HepG2 (cell line): ENCODE data around the gene CASZ1. TPM values are rescaled to one million over a fixed set of nuclear protein-coding genes. Genes with fewer than 3 reads are reported as not detected.

Experiments used
- HNRNPLL ChIP-seq: fragments of 200-400 bp; formaldehyde crosslinking; IDR thresholded peaks from 2 replicates; pipeline ENCODE4 v1.6.1; 2017; ENCODE audit warnings: mild to moderate bottlenecking, low read depth, low read length; ENCODE audit not compliant: poor library complexity, severe bottlenecking
- HOXD1 ChIP-seq: sonication (generic); formaldehyde crosslinking; IDR thresholded peaks from 2 replicates; pipeline ENCODE4 v1.5.0; 2020; ENCODE audit warnings: missing genetic modification reagents
- REPIN1 ChIP-seq: sonication (generic); formaldehyde crosslinking; IDR thresholded peaks from 2 replicates; pipeline ENCODE4 v1.8.0; 2022; ENCODE audit warnings: missing genetic modification reagents, low read depth, mild to moderate bottlenecking, borderline replicate concordance
- TCF7 ChIP-seq: sonication (generic); IDR thresholded peaks from 2 replicates; pipeline ENCODE4 v1.6.1; 2016; ENCODE audit warnings: antibody characterized with exemption, low read depth
- ZNF552 ChIP-seq: sonication (generic); formaldehyde crosslinking; IDR thresholded peaks from 2 replicates; pipeline ENCODE4 v1.9.0; 2022; ENCODE audit warnings: missing genetic modification reagents, mild to moderate bottlenecking, borderline replicate concordance
- ZNF569 ChIP-seq: sonication (generic); formaldehyde crosslinking; IDR thresholded peaks from 2 replicates; pipeline ENCODE4 v1.5.0; 2020; ENCODE audit warnings: mild to moderate bottlenecking, missing genetic modification reagents, moderate library complexity, borderline replicate concordance
- ZNF768 ChIP-seq: sonication (generic); formaldehyde crosslinking; IDR thresholded peaks from 2 replicates; pipeline ENCODE4 v1.4.0; 2020; ENCODE audit warnings: missing genetic modification reagents
- ZNF790 ChIP-seq: sonication (generic); formaldehyde crosslinking; IDR thresholded peaks from 2 replicates; pipeline ENCODE4 v1.8.0; 2022; ENCODE audit warnings: missing genetic modification reagents, mild to moderate bottlenecking, borderline replicate concordance
- polyA plus RNA-seq, 8 experiments: library from polyadenylated mRNA; depleted of rRNA in 3 of 8; stranded (reverse) in 7 of 8; unstranded in 1 of 8; fragments of >200 nt; fragmentation: Illumina TruSeq in 4 of 8; extraction: Trizol in 4 of 8; gene quantifications; 2 replicates each; pipeline versions ENCODE4 v1.2.1 to v1.2.3, GENCODE V29; 2011 to 2016; ENCODE audit warnings: low read depth in 4 of 8, missing spikeins in 1 of 8, mixed read lengths in 1 of 8; ENCODE audit not compliant: insufficient read depth in 1 of 8
- total RNA-seq, 5 experiments: library from RNA; depleted of rRNA; stranded (reverse); fragments of >200 nt; fragmentation: Illumina TruSeq; extraction: Trizol; gene quantifications; 2 replicates each; pipeline ENCODE4 v1.2.3, GENCODE V29; 2016; ENCODE audit warnings: low read depth in 1 of 5
- TF ChIP-seq, protein P1 (sequence below): sonication (generic); formaldehyde crosslinking; IDR thresholded peaks from 2 replicates; pipeline ENCODE4 v1.4.0; 2020; ENCODE audit warnings: mild to moderate bottlenecking, missing genetic modification reagents
- TF ChIP-seq, protein P2 (sequence below): IDR thresholded peaks from 2 replicates; pipeline ENCODE4 v1.6.1; 2016; ENCODE audit warnings: low read depth, borderline replicate concordance
- TF ChIP-seq, protein P3 (sequence below): sonication (generic); formaldehyde crosslinking; IDR thresholded peaks from 2 replicates; pipeline ENCODE4 v1.5.0; 2020; ENCODE audit warnings: mild to moderate bottlenecking, missing genetic modification reagents
- TF ChIP-seq, protein P4 (sequence below): sonication (generic); formaldehyde crosslinking; IDR thresholded peaks from 2 replicates; pipeline ENCODE4 v1.4.0; 2020; ENCODE audit warnings: missing genetic modification reagents
- TF ChIP-seq, protein P5 (sequence below): sonication (generic); formaldehyde crosslinking; IDR thresholded peaks from 2 replicates; pipeline ENCODE4 v1.9.0; 2022; ENCODE audit warnings: low read depth, missing genetic modification reagents
- TF ChIP-seq, protein P6 (sequence below): IDR thresholded peaks from 2 replicates; pipeline ENCODE4 v1.6.1; 2012; ENCODE audit warnings: inconsistent platforms
- TF ChIP-seq, protein P7 (sequence below): sonication (generic); formaldehyde crosslinking; IDR thresholded peaks from 2 replicates; pipeline ENCODE4 v1.5.0; 2020; ENCODE audit warnings: mild to moderate bottlenecking, missing genetic modification reagents, borderline replicate concordance
- TF ChIP-seq, protein P8 (sequence below): sonication (generic); formaldehyde crosslinking; IDR thresholded peaks from 2 replicates; pipeline ENCODE4 v1.4.0; 2020; ENCODE audit warnings: missing genetic modification reagents; ENCODE audit errors: not compliant biosample characterization

CASZ1 gene
- total and polyA plus RNA-seq, 2 of the 13 experiments (the other 11 are each of a cell fraction or from before 2014, with no cell fraction given), result 1.9 to 3.7 TPM

DNA sequence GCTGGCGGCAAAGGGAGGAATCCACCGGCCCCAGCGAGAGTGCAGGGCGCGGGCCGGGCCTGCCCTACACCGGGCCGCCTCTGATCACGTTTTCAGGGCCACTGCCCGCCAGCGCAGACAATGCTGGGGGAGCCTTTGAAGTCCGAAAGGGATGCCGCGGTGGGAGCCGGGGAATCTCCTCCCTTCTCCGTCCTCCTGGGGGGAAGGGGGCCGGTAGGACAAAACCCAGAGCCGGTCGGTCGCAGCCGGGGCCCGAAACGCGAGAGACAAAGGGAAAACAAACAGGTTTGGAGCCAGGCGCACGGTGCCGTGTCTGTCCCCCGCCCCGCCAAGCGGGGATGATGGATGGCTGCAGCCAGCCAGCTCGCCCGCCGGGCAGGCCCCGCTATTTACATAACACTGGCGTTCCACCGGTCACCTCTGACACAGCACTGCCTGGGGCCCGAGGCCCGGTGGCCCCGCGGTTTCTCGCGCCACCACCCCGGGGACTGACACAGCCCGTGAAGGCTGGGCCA lies 92.0 kb downstream of the CASZ1 start (continued):
- TF ChIP-seq, protein P1, sequence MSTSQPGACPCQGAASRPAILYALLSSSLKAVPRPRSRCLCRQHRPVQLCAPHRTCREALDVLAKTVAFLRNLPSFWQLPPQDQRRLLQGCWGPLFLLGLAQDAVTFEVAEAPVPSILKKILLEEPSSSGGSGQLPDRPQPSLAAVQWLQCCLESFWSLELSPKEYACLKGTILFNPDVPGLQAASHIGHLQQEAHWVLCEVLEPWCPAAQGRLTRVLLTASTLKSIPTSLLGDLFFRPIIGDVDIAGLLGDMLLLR (CRISPR knock-in tag), result 0 out of 2 replicates have a peak, but pooled peaks have one; percentile 21
- TF ChIP-seq HOXD1 (peak; percentile 97), ZNF552 (CRISPR knock-in tag) (no peak), ZNF569 (CRISPR knock-in tag) (no peak), ZNF768 (CRISPR knock-in tag) (peak; percentile 39; the same call in 1 of the 2 replicates), ZNF790 (CRISPR knock-in tag) (no peak), HNRNPLL (peak; percentile 41), REPIN1 (CRISPR knock-in tag) (no peak), TCF7 (peak; percentile 65)
- TF ChIP-seq, protein P2, sequence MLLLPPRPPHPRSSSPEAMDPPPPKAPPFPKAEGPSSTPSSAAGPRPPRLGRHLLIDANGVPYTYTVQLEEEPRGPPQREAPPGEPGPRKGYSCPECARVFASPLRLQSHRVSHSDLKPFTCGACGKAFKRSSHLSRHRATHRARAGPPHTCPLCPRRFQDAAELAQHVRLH (CRISPR knock-in tag), result 0 out of 2 replicates have a peak, but pooled peaks have one; percentile 26
- TF ChIP-seq, protein P3, sequence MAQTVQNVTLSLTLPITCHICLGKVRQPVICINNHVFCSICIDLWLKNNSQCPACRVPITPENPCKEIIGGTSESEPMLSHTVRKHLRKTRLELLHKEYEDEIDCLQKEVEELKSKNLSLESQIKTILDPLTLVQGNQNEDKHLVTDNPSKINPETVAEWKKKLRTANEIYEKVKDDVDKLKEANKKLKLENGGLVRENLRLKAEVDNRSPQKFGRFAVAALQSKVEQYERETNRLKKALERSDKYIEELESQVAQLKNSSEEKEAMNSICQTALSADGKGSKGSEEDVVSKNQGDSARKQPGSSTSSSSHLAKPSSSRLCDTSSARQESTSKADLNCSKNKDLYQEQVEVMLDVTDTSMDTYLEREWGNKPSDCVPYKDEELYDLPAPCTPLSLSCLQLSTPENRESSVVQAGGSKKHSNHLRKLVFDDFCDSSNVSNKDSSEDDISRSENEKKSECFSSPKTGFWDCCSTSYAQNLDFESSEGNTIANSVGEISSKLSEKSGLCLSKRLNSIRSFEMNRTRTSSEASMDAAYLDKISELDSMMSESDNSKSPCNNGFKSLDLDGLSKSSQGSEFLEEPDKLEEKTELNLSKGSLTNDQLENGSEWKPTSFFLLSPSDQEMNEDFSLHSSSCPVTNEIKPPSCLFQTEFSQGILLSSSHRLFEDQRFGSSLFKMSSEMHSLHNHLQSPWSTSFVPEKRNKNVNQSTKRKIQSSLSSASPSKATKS, result 0 out of 2 replicates have a peak, but pooled peaks have one; percentile 43
- TF ChIP-seq, protein P4, sequence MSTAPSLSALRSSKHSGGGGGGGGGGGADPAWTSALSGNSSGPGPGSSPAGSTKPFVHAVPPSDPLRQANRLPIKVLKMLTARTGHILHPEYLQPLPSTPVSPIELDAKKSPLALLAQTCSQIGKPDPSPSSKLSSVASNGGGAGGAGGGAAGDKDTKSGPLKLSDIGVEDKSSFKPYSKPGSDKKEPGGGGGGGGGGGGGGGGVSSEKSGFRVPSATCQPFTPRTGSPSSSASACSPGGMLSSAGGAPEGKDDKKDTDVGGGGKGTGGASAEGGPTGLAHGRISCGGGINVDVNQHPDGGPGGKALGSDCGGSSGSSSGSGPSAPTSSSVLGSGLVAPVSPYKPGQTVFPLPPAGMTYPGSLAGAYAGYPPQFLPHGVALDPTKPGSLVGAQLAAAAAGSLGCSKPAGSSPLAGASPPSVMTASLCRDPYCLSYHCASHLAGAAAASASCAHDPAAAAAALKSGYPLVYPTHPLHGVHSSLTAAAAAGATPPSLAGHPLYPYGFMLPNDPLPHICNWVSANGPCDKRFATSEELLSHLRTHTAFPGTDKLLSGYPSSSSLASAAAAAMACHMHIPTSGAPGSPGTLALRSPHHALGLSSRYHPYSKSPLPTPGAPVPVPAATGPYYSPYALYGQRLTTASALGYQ, result 0 out of 2 replicates have a peak, but pooled peaks have one; percentile 44
- TF ChIP-seq, protein P5, sequence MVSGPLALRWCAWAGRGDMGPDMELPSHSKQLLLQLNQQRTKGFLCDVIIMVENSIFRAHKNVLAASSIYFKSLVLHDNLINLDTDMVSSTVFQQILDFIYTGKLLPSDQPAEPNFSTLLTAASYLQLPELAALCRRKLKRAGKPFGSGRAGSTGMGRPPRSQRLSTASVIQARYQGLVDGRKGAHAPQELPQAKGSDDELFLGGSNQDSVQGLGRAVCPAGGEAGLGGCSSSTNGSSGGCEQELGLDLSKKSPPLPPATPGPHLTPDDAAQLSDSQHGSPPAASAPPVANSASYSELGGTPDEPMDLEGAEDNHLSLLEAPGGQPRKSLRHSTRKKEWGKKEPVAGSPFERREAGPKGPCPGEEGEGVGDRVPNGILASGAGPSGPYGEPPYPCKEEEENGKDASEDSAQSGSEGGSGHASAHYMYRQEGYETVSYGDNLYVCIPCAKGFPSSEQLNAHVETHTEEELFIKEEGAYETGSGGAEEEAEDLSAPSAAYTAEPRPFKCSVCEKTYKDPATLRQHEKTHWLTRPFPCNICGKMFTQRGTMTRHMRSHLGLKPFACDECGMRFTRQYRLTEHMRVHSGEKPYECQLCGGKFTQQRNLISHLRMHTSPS, result 0 out of 2 replicates have a peak, but pooled peaks have one; percentile 19
- TF ChIP-seq, protein P6, sequence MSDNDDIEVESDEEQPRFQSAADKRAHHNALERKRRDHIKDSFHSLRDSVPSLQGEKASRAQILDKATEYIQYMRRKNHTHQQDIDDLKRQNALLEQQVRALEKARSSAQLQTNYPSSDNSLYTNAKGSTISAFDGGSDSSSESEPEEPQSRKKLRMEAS, result peak; percentile 43; the same call in 1 of the 2 replicates
- TF ChIP-seq, protein P7, sequence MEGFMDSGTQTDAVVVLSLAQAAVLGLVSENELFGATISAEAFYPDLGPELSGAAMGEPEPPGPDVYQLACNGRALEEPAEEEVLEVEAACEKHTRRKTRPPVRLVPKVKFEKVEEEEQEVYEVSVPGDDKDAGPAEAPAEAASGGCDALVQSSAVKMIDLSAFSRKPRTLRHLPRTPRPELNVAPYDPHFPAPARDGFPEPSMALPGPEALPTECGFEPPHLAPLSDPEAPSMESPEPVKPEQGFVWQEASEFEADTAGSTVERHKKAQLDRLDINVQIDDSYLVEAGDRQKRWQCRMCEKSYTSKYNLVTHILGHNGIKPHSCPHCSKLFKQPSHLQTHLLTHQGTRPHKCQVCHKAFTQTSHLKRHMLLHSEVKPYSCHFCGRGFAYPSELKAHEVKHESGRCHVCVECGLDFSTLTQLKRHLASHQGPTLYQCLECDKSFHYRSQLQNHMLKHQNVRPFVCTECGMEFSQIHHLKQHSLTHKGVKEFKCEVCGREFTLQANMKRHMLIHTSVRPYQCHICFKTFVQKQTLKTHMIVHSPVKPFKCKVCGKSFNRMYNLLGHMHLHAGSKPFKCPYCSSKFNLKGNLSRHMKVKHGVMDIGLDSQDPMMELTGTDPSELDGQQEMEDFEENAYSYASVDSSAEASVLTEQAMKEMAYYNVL (CRISPR knock-in tag), result no peak
- TF ChIP-seq, protein P8, sequence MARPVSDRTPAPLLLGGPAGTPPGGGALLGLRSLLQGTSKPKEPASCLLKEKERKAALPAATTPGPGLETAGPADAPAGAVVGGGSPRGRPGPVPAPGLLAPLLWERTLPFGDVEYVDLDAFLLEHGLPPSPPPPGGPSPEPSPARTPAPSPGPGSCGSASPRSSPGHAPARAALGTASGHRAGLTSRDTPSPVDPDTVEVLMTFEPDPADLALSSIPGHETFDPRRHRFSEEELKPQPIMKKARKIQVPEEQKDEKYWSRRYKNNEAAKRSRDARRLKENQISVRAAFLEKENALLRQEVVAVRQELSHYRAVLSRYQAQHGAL (CRISPR knock-in tag), result no peak
